ENCODE results near the gene ZNF592. TPM values are rescaled to one million over a fixed set of nuclear protein-coding genes. Genes with fewer than 3 reads are reported as not detected.

The ZNF592 gene
- total RNA-seq, 1 experiment from 2014 or later = 15.8 TPM

DNA sequence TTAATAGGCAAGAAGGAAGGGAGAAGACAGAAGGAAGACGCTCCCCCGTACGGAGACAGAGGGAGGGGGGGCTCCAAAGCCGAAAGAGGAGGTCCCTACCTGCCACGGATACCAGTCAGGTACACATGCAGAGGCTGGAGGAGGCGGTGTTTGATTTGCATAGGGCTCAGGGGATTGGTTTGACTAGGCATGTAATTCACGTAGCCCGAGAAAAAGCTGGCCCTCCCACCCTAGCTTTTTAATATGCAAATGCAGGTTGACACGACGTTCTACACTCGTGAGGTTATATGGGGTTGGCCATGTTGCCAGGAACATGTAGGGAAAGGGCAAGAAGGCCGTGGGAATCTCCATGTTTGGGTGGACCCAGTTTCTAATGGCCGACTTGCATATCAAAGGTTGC is 29.8 kb downstream of the ZNF592 start:
- no peak for DNase-seq (ENCODE audit: low read depth)

DNA sequence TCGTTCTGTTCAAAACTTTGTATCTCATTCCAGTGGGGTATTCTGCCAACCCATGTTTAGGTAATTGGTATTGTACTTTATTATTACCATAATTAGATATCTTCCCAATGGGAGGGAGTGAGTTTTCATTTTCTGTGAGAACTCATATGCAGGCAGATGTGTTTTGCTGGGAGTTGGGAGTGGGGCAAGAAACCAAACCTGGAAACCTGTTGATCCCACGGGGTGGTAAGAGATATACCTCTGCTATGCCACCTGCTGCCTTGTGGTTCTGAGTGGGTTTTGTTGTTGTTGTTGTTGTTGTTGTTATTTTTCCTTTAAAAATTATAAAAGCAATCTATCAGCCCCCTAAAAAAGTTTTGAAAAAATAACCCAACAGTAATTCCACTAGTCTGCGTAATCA is 32.1 kb downstream of the ZNF592 start:
- DNase-seq (ENCODE audit: low read depth) = no peak

DNA sequence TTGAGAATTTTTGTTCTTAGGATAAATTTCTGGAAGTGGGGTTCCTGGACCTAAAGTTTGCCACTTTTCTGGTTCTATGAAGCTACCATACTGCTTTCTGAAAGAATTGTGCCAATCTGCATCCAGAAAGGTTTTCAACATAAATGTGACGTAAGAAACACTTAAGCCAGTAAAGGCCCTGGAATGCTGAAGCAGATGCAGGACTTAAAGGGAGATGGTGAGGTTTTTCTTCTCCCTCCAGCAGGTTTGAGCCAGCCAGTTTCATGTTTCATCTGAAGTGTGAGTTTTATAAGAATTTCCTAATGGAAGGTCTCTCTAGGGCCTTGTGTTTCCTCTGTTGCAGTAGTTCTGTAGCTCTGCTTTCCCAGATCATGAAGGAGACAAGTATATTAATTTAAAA is 33.1 kb downstream of the ZNF592 start:
- DNase-seq (ENCODE audit: low read depth) = no peak

GRCh38 chr15:84782346-84782745 is 34.0 kb downstream of the ZNF592 start:
- no peak for DNase-seq (ENCODE audit: low read depth)

GRCh38 chr15:84783493-84784251 is 35.3 kb downstream of the ZNF592 start:
- DNase-seq (ENCODE audit: low read depth) = no peak

GRCh38 chr15:84784262-84784661 is 35.9 kb downstream of the ZNF592 start:
- DNase-seq (ENCODE audit: low read depth) = no peak

DNA sequence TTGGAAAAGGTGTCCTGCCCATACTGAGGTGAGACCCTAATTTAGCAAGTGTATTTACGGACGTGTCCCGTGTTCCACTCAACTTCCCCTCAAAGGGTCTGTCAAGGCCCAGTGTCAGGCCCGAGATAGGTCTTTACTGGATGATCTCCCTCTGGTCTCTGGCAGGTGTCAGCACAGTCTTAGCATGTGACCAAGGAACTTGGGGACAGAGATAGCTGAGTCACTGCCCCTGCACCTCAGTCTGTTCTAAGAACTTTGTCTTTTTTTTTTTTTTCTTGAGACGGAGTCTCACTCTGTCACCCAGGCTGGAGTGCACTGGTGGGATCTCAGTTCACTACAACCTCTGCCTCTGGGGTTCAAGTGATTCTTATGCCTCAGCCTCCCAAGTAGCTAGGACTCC is 36.7 kb downstream of the ZNF592 start:
- no peak for DNase-seq (ENCODE audit: low read depth)

- DNase-seq (ENCODE audit: low read depth) = no peak
These were observed 40.1 kb downstream of the ZNF592 start for GRCh38 chr15:84788500-84788899.

- DNase-seq (ENCODE audit: low read depth) = no peak
These were observed 41.4 kb downstream of the ZNF592 start for GRCh38 chr15:84789762-84790161.

DNA sequence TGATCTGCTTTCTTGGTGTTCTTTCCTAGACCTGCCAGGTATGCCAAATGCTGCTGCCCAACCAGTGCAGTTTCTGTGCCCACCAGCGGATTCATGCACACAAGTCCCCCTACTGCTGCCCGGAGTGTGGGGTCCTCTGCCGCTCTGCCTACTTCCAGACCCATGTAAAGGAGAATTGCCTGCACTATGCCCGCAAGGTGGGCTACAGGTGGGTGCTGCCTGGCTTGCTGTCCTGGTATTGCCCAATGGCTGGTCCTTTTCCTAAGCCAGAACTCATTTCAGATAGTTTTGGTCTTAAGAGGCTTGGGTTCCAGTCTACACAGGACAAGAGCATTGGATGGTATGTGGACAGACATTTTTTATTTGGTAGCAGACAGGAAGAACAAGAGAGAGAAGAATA is 42.3 kb downstream of the ZNF592 start:
- DNase-seq (ENCODE audit: low read depth) = no peak

- DNase-seq (ENCODE audit: low read depth) = no peak
These were observed 43.4 kb downstream of the ZNF592 start for GRCh38 chr15:84791763-84792162.

DNA sequence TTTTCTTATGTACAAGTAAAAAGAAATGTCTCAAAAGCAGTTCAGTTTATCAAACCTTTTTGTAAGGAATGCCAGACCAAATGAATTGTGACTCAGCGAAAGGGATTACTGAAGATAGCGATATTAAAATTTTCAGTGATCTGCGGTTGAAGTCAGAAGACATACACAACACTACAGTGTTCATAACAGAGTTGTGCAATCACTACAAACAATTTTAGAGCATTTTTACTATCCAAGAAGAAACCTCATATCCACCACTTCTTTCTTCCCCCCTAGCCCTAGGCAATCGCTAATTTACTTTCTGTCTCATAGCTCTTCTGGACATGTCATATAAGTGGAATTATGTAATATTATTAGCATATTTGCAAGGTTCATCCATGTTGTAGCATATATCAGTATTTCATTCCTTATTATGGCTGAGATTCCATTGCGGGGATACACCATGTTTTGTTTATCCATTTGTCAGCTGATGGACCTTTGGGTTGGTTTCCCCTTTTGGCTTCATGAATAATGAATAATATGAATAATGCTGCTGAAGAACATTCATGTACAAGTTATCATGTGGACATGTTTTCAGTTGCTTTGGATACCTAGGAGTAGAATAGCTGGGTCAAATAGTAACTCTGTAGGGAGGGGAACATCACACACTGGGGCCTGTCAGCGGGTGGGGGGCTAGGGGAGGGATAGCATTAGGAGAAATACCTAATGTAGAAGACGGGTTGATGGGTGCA is 45.2 kb downstream of the ZNF592 start:
- no peak for DNase-seq (ENCODE audit: low read depth)

DNA sequence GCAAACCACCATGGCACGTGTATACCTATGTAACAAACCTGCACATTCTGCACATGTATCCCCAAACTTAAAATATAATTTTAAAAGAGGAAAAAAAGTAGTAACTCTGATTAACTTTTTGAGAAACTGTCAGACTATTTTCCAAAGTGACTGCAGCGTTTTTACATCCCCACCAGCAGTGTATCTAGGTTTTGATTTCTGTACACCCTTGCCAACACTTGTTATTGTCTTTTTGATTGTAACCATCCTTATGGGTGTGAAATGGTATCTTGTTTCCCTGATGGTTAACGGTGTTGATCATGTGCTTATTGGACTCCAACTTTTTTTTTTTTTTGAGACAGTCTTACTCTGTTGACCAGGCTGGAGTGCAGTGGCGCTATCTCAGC is 45.8 kb downstream of the ZNF592 start:
- DNase-seq (ENCODE audit: low read depth) = no peak

DNA sequence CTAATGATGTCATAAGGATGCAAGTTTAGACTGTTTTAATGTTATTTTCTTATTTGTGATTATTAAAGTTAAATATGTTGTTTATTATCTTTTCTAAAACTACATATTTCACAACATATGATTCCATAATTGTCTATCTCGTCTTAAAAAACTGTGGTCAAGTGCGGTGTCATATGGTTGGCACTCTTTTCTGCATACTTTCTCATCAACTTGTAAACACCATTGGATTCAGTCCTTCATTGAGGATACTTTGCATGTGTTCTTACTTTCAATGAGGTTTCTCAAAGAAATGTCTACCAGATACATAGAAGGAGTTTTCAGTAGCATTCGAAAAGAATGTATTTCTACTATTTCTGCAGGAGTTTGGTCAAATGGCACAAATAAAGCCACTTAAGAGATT is 46.8 kb downstream of the ZNF592 start:
- DNase-seq (ENCODE audit: low read depth) = no peak

- peak; percentile 57 for DNase-seq (ENCODE audit: low read depth)
These were observed 48.8 kb downstream of the ZNF592 start for GRCh38 chr15:84797212-84797611.

- no peak for DNase-seq (ENCODE audit: low read depth)
These were observed 49.4 kb downstream of the ZNF592 start for GRCh38 chr15:84797801-84798200.

DNA sequence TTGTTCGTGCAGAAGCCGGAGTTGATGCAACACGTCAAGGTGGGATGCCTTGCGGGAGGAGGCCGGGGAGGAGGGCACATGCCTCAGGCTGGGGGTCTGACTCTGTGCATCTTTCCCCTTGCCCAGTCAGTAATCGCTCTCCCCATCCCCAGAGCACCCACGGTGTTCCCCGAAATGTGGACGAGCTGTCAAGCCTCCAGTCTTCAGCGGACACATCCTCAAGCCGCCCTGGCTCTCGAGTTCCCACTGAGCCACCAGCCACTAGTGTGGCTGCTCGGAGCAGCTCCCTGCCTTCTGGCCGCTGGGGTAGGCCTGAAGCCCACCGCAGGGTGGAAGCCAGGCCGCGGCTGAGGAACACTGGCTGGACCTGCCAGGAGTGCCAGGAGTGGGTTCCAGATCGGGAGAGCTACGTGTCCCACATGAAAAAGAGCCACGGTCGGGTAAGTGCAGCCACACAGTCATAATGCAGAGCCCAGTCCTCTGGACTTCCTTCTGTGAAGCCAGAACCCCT is 50.1 kb downstream of the ZNF592 start:
- DNase-seq (ENCODE audit: low read depth) = no peak

DNA sequence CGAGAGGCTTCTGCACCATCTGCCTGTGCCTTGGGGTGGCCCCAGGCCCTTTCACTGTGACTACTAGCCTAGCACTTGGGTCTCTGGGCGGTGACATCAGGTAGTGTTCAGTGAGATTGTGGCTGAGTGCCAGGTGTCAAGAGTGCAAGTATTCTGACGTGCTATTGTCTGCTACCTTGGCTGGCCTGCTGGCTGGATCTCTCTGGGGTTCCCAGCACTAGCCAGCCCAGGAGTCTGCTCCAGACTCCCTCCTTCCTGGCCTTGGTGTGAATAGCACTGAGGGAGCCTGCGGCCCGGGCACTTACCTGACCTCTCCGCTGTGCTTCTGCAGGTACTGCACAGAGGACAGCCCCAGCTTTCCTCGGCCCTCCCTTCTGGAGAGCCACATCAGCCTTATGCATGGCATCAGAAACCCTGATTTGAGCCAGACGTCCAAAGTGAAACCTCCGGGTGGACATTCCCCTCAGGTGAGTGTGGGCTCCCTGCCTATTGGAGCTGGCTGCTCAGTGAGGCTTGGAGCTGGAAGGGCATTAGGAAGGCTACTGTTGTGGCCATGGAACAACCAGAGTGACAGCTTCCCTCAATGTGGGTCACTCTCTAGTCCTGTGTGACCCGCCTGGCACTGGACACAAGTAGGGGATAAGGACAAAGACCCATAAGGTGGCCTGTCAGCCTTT is 51.3 kb downstream of the ZNF592 start:
- no peak for DNase-seq (ENCODE audit: low read depth)

DNA sequence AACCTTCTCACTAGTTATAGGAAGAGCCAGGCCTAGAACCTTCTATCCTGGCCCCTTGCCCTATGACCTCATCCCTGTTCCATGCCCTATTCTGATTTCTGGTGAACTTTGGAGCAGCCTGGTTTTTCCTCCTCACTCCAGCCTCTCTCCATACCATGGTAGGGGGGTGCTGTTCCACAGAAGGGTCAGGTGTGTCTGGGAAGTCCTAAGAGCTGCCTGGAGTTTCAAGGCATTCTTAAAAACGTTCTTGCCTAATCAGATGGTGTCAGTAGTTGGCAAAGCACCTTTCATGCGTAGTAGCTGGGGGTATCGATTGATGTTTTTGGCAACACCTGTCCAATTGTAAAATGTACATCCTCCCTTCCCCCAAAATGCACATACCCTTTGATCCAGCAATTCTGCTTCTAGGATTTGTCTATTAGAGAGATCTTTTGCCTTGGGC is 52.0 kb downstream of the ZNF592 start:
- DNase-seq (ENCODE audit: low read depth) = no peak

- DNase-seq (ENCODE audit: low read depth) = no peak
These were observed 55.9 kb downstream of the ZNF592 start for GRCh38 chr15:84804005-84804900.

- no peak for DNase-seq (ENCODE audit: low read depth)
These were observed 56.8 kb downstream of the ZNF592 start for GRCh38 chr15:84805221-84805620.

Data from HT1080 (cell line).